GM19328 (cell line): Measurements from ENCODE around the gene CHGA.

Experiments
- ATAC-seq: cut with Tn5 transposase; IDR thresholded peaks from one replicate; pipeline ENCODE4 v1.9.1; 2021; ENCODE audit warnings: mild to moderate bottlenecking, moderate library complexity; ENCODE audit not compliant: unreplicated experiment

Gene CHGA

GRCh38 chr14:92922883-92923743, at the start of gene CHGA:
CHGA (plus strand) TSS chr14:92923150; CDS start chr14:92923360, 210 bp downstream.
- no peak for ATAC-seq

- no peak for ATAC-seq
Measured at GRCh38 chr14:92874962-92875661, 47.8 kb upstream of the CHGA start.

DNA sequence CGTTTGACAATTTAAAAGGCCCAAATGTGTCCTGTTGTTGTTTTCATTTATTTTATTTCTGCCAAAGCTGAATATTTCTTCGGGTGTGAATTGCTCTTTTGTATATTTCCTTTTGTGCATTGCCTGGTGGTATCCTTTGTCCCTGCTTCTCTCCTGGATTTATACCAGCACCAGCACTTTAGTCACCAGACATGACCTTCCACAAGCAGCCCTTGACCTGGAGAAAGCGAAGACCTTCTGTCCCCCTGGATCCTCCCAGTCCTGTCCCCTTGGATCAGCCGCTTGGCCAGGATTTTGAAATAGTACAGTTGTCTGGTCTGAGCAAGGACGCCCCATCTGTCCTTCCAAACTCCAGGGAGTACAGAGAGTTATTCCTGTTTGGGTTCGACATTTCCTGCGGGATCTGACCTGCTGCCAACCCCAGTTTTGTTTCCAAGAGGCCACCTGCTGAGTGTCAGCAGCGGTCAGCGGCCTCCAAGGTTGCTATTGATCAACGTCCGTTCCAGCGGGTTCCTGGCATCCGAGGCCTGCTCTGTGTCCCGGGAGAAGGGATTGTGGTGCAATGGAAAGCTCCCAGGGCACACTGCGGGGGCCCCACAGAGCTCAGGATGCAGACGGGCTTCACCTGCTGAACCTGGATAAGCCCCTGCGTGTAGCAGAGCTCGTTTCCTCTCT, 45.1 kb upstream of the CHGA start:
- ATAC-seq, result no peak

GRCh38 chr14:92880351-92880750, 42.6 kb upstream of the CHGA start:
- no peak for ATAC-seq

DNA sequence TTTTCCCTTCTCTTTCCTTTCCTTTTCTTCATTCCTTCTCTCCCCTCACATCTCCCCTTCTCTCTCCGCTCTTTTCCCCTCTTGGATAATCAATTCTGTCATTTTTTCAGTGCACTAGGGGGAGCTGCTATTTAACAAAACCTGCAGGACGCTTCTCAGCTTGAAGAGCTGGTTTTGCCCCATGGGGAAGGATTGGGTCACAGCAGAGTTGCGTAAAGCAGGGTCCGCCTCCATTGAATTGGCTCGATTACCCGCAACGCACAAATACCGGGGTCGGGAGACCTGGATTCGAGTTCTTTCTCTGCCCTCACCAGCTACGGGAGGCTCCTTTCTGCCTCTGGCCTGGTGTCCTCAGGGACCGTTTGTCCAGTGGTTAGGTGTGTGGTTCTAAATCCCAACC, 42.1 kb upstream of the CHGA start:
- no peak for ATAC-seq

GRCh38 chr14:92883066-92883465, 39.9 kb upstream of the CHGA start:
- no peak for ATAC-seq

- ATAC-seq, result no peak
Measured at GRCh38 chr14:92884410-92884809, 38.5 kb upstream of the CHGA start.

GRCh38 chr14:92885279-92886061, 37.5 kb upstream of the CHGA start:
- no peak for ATAC-seq

- no peak for ATAC-seq
Measured at GRCh38 chr14:92886337-92886736, 36.6 kb upstream of the CHGA start.

DNA sequence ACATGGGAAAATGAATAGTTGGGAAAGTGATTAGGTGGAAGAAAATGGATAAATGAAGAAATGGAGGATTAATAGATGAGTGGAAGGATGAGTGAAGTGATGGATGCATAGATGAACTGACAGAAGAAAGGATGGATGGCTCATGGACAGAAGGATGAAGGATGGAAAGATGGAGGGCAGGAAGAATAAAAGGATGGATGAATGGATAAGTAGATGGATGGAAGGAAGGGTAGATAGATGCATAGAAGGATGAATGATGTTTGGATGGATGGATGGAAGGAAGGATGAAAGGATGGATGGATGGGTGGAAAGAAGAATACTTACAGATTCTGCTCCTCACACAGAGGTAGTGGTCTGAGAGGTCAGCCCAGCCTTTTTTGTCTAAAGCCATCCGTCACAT, 35.8 kb upstream of the CHGA start:
- ATAC-seq, result no peak

- ATAC-seq, result no peak
Measured at GRCh38 chr14:92888896-92889295, 34.1 kb upstream of the CHGA start.

- ATAC-seq, result no peak
Measured at GRCh38 chr14:92890830-92891588, 31.9 kb upstream of the CHGA start.

GRCh38 chr14:92892589-92892988, 30.4 kb upstream of the CHGA start:
- ATAC-seq, result no peak

GRCh38 chr14:92895352-92895878, 27.5 kb upstream of the CHGA start:
- ATAC-seq, result no peak

DNA sequence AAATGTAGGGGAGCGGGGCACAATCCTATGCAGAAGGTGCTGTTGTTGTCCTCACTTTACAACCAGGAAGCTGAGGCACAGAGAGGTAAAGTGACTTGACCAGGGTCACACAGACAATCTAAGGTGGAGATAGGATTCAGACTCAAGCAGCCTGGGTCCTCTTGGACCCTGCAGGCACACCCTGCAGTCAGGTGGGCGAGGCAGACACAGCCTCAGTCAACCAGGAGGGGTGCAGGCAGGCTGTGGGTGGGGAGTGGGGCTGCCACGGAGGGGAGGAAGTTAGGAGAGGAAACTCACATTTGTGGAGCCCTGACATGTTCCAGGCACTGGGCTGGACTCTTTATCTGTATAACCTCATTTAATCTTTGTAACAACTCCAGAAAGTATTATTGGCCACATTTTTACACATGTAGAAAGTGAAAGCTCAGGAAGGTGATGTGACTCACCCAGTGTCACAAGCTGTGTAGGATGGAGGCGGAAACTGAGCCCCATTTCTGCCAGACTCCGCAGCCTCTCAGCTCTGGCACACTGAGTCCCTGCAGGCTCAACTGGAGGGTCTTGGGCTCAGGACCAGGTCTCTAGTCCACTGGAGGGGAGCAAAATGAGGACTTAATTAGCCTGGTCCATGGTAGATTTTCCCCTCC, 24.9 kb upstream of the CHGA start:
- no peak for ATAC-seq

GRCh38 chr14:92898566-92899131, 24.3 kb upstream of the CHGA start:
- ATAC-seq, result no peak

- ATAC-seq, result no peak
Measured at GRCh38 chr14:92900660-92901059, 22.3 kb upstream of the CHGA start.

GRCh38 chr14:92902191-92902590, 20.8 kb upstream of the CHGA start:
- no peak for ATAC-seq

GRCh38 chr14:92902726-92903125, 20.2 kb upstream of the CHGA start:
- no peak for ATAC-seq
